ENCODE measurements around the gene FAM25G. TPM values are rescaled to one million over a fixed set of nuclear protein-coding genes. Genes with fewer than 3 reads are reported as not detected.
A peak's percentile ranks its signal among the peaks of the same experiment; 100 is the strongest.

The FAM25G gene
- total and polyA plus RNA-seq, 2 of the 8 experiments (the other 6 are each of a cell fraction or from before 2014, with no cell fraction given): not detected

DNA sequence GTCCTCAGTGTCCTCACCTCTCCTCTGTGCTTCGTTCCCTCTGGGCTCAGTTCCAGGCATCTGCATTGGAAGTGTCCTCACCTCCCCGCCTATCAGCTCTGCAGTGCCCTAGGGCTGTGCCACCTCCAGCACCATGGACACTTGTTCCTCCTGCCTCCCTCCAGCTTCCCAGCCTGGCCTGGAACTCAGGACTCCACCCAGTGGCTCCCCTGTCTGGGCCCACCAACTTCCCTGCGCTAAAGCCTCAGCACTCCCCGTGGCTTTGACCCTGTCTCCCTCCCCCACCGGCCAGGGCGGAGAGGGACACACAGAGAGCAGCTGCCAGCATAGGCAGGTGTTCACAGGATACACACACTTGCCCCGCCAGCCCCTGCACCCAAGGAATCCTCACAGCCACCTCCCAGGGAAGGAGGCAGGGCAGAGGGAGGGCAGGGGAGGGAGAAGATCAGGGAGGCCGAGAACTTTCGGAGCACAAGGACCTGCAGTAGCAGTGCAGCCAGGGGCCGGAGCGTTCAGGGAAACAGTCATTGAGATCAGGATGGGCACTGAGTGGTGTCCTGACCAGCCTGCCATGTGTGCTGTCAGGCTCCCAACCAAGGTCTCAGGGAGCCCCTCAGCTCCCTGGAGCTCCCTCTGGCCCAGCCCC, 38.9 kb downstream of the FAM25G start:
- DNase-seq (ENCODE audit: low read depth in 1 of 2, low spot score in 2 of 2) (no peak), FAIRE-seq (no peak)
- H3K14ac ChIP-seq (ENCODE audit: insufficient read length): no peak overlapping the region
- CTCF ChIA-PET (ENCODE audit: partially characterized antibody): interaction anchor here (1.2 to 1.3 kb wide), 2 partner anchors 10 to 91 kb away, joined by 3 read pairs; no protein-coding TSS in a partner anchor
- H3K79me1 ChIP-seq (ENCODE audit: low read depth, low read length): no peaks in the 10 kb centered on the region
- H3K4me3 ChIP-seq (ENCODE audit: extremely low read depth in 1 of 4, insufficient read depth in 2 of 4, low read depth in 3 of 4, low read length in 4 of 4): no peak overlapping the region
- H3K18ac ChIP-seq (ENCODE audit: extremely low read depth, low read length): peak overlapping the region; percentile 60; the same call in 1 of the 2 replicates
- H4K20me1 ChIP-seq (replicated peaks in 1 of 2; ENCODE audit: control insufficient read depth in 1 of 2, insufficient read depth in 2 of 2, low read length in 2 of 2): peaks cover 0 to 9% of the 10 kb centered on the region in 2 experiments
- H2BK20ac ChIP-seq (ENCODE audit: low read length): no peak overlapping the region
- H3K4me1 ChIP-seq (replicated peaks in 1 of 4; ENCODE audit: control insufficient read depth in 3 of 4, insufficient read depth in 4 of 4, low read length in 3 of 4): peaks cover 0 to 7% (median 3%) of the 10 kb centered on the region in 4 experiments; a peak in 4 of 7 replicates
- 72% methylated on average over 8 of the region's 11 CpGs; no CpG with 5 or more reads in 1 of the 2 experiments for WGBS, 2 experiments (ENCODE audit: extremely low coverage in 1 of 2, insufficient coverage in 1 of 2, insufficient read length in 1 of 2, insufficient replicate concordance in 2 of 2, low coverage in 1 of 2, low lambda C conversion rate in 2 of 2, missing lambda C conversion rate in 1 of 2)
- peak overlapping the region; percentile 40; the same call in 1 of the 2 replicates for H2AFZ ChIP-seq (ENCODE audit: low read length)
- no peaks in the 10 kb centered on the region for H3K27me3 ChIP-seq (replicated peaks in 1 of 4; ENCODE audit: control insufficient read depth in 3 of 4, extremely low read depth in 1 of 4, insufficient read depth in 3 of 4, low read length in 3 of 4)
- H3K9me3 ChIP-seq (ENCODE audit: insufficient read depth in 2 of 2, low read depth in 1 of 2, low read length in 1 of 2): no peaks in the 10 kb centered on the region
- H2BK120ac ChIP-seq (replicated peaks; ENCODE audit: low read depth, low read length): no peak overlapping the region
- 0 out of 2 replicates have a peak overlapping the region, but pooled peaks have one; percentile 35 for H2BK5ac ChIP-seq (ENCODE audit: low read depth, low read length)
- no peak overlapping the region for H4K8ac ChIP-seq (ENCODE audit: extremely low read depth, insufficient read depth, low read length)
- H4K5ac ChIP-seq (ENCODE audit: insufficient read length, low read depth, low read length): no peak overlapping the region
- H3K56ac ChIP-seq (replicated peaks; ENCODE audit: insufficient read length, low read depth, low read length): no peak overlapping the region
- peaks cover 13% of the 10 kb centered on the region for H3K23me2 ChIP-seq (ENCODE audit: low read depth, low read length)
- no peak overlapping the region for H3K9ac ChIP-seq (replicated peaks in 1 of 4; ENCODE audit: extremely low read depth in 1 of 4, low read depth in 3 of 4, low read length in 3 of 4)
- H3K27ac ChIP-seq (ENCODE audit: low read depth, low read length): no peak overlapping the region
- H3K23ac ChIP-seq (ENCODE audit: insufficient read length): no peak overlapping the region
- 0 out of 2 replicates have a peak overlapping the region, but pooled peaks have one; percentile 28 for H2AK5ac ChIP-seq (ENCODE audit: low read depth, low read length)
- POLR2A ChIA-PET (ENCODE audit: partially characterized antibody): interaction anchor here (0.6 kb wide), 1 partner anchor 140 kb away, joined by 3 read pairs; no protein-coding TSS in a partner anchor
- H3K4ac ChIP-seq (replicated peaks; ENCODE audit: insufficient read length, low read depth, low read length): no peak overlapping the region
- no peak overlapping the region for H4K91ac ChIP-seq (replicated peaks; ENCODE audit: insufficient read length, low read length)
- H3K36me3 ChIP-seq (ENCODE audit: control insufficient read depth in 2 of 4, insufficient read depth in 4 of 4, low read length in 3 of 4): no peaks in the 10 kb centered on the region
- no peaks in the 10 kb centered on the region for H3K79me2 ChIP-seq (ENCODE audit: control insufficient read depth in 1 of 2, insufficient read depth in 2 of 2, low read length in 2 of 2)
- no peak for TF ChIP-seq TCF12 (IDR thresholded peaks at IDR 0.05; ENCODE audit: low read depth, low read length)
- no peak for TF ChIP-seq RBBP5 (IDR thresholded peaks at IDR 0.05; ENCODE audit: borderline replicate concordance, low read depth, low read length)
- no peak for TF ChIP-seq SIN3A (conservative IDR thresholded peaks at IDR 0.05 in 1 of 2, IDR thresholded peaks at IDR 0.05 in 1 of 2; ENCODE audit: low read depth in 1 of 2, low read length in 2 of 2)
- TF ChIP-seq RXRA (IDR thresholded peaks at IDR 0.05; ENCODE audit: insufficient read depth, low read depth, low read length): no peak
- TF ChIP-seq SIRT6 (IDR thresholded peaks at IDR 0.05; ENCODE audit: low read length): no peak
- no peak for TF ChIP-seq EZH2 (IDR thresholded peaks at IDR 0.05; ENCODE audit: low read depth, low read length, severe bottlenecking)
- TF ChIP-seq SRF (IDR thresholded peaks at IDR 0.05; ENCODE audit: low read depth, low read length): no peak
- TF ChIP-seq CBX8 (IDR thresholded peaks at IDR 0.05; ENCODE audit: borderline replicate concordance, low read depth, low read length): no peak
- no peak for TF ChIP-seq MAFK (IDR thresholded peaks at IDR 0.05; ENCODE audit: low read depth, low read length)
- H2BK12ac ChIP-seq (ENCODE audit: low read depth, low read length): 0 out of 2 replicates have a peak overlapping the region, but pooled peaks have one; percentile 90
- no peak overlapping the region for H3K4me2 ChIP-seq (ENCODE audit: insufficient read depth in 1 of 2, low read depth in 2 of 2, low read length in 2 of 2)
- peak overlapping the region; percentile 92; the same call in 1 of the 2 replicates for H2BK15ac ChIP-seq (ENCODE audit: low read length)
